Brain microvascular endothelial cell (primary cell): Measurements from ENCODE around the gene GNB1L.
A peak's percentile ranks its signal among the peaks of the same experiment; 100 is the strongest.

Experiments
- DNase-seq: peaks from one replicate; pipeline ENCODE4 v3.0.0-alpha.2; 2020
- H3K27ac ChIP-seq: fragments of 250-450 bp; sonication (Bioruptor Pico); 2 replicates; pipeline ENCODE4 v1.5.1; 2020; ENCODE audit warnings: mild to moderate bottlenecking, moderate library complexity
- H3K27me3 ChIP-seq: fragments of 250-450 bp; sonication (Bioruptor Pico); replicated peaks from 2 replicates; pipeline ENCODE4 v1.5.1; 2020; ENCODE audit warnings: mild to moderate bottlenecking
- H3K36me3 ChIP-seq: fragments of 250-450 bp; sonication (Bioruptor Pico); replicated peaks from 2 replicates; pipeline ENCODE4 v1.5.1; 2020; ENCODE audit warnings: mild to moderate bottlenecking
- H3K4me3 ChIP-seq: 2 replicates; pipeline ENCODE4 v1.5.1; 2011; ENCODE audit warnings: low read depth, mild to moderate bottlenecking, control low read depth, low read length, moderate library complexity
- in situ Hi-C: cut with HindIII; loops from 2 replicates; pipeline ENCODE4 v1.10.0; 2017; ENCODE audit warnings: low sequenced_read_pairs, low pct_ligation_motif_present
- TF ChIP-seq, protein P1 (sequence below): IDR thresholded peaks from 2 replicates; pipeline ENCODE4 v1.5.1; 2011; ENCODE audit warnings: low read depth, mild to moderate bottlenecking, moderate library complexity, low read length, control low read depth, inconsistent platforms; ENCODE audit errors: missing control alignments

GNB1L gene

DNA sequence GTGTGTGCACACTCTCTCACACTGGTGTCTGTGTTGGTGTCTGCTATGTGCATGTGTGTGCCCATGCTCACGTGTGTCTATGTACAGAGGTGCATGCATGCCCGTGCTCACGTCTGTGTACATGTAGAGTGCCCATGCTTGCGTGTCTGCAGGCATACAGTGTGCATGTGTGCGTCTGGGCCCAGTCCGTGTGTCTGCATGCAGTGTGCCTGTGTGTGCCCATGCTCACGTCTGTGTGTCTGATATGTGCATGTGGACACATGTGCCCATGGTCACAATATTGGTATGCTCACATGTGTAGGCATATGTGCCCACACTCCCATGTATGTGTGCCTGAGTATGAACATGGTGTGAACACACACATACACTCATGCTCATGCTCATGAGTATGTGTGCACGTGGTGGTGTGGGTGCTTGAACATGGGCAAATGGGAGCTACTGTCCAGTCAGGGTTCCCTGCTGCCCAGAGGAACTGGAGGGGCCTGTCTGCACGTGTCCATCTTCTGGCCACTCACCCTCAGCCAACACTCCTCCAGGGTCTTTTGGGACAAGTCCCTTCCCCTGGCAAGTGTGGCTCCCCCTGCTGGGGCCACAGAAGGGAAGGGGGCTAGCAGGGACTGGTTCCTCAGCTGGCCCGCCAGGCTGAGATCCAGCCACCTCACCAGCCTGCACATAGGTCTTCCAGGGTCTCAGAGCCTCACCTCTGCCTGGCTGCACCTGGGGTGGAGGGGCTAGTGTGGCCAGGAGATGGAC is 101.4 kb downstream of the GNB1L start:
- TF ChIP-seq, protein P1, sequence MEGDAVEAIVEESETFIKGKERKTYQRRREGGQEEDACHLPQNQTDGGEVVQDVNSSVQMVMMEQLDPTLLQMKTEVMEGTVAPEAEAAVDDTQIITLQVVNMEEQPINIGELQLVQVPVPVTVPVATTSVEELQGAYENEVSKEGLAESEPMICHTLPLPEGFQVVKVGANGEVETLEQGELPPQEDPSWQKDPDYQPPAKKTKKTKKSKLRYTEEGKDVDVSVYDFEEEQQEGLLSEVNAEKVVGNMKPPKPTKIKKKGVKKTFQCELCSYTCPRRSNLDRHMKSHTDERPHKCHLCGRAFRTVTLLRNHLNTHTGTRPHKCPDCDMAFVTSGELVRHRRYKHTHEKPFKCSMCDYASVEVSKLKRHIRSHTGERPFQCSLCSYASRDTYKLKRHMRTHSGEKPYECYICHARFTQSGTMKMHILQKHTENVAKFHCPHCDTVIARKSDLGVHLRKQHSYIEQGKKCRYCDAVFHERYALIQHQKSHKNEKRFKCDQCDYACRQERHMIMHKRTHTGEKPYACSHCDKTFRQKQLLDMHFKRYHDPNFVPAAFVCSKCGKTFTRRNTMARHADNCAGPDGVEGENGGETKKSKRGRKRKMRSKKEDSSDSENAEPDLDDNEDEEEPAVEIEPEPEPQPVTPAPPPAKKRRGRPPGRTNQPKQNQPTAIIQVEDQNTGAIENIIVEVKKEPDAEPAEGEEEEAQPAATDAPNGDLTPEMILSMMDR: peak; percentile 40
- Histone ChIP-seq H3K36me3 (no peaks in the 10 kb centered on the region), H3K27me3 (peaks cover 59% of the 10 kb centered on the region), H3K27ac (no peak overlapping the region), H3K4me3 (no peak overlapping the region)
- in situ Hi-C loops: no loop called here
- DNase-seq: no peak

DNA sequence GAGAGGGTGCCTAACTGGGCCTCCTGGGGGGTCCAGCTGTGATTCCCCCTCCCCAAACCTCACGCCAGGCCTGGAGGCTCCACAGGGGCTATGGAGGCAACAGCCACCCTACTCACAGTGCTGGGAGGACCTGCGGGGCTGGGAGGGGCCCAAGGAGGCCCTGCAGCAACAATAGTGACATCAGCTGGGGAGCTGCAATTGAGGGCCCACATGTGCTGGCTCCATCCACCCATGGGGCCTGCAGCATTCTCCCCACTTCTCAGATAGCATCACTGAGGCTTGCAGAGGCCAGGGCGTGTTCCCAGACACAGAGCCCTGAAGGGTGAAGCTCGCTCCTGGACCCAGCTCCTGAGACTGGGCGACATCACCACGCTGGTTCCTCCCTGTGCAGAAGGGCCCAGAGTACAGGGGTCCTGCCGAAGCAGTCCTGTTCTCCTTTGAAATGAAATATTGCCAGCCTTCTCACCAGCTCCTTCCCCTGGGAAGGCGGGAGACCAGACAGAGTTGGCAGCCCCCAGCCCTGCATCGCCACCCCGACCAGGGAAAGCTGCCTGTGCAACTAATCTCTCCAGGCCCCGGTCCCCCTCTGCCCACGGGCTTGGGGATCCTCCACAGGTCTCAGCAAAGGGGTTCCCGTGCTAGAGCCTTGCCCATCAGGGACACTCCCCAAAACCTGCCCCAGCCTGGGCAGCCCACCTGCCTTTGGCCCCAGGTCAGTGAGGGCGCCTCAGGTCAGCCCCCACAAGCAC is 103.0 kb downstream of the GNB1L start:
- in situ Hi-C loops: no loop called here
- Histone ChIP-seq H3K27ac (no peak overlapping the region), H3K36me3 (no peaks in the 10 kb centered on the region), H3K27me3 (peaks cover 43% of the 10 kb centered on the region), H3K4me3 (no peak overlapping the region)
- DNase-seq: no peak
- TF ChIP-seq, protein P1: no peak

DNA sequence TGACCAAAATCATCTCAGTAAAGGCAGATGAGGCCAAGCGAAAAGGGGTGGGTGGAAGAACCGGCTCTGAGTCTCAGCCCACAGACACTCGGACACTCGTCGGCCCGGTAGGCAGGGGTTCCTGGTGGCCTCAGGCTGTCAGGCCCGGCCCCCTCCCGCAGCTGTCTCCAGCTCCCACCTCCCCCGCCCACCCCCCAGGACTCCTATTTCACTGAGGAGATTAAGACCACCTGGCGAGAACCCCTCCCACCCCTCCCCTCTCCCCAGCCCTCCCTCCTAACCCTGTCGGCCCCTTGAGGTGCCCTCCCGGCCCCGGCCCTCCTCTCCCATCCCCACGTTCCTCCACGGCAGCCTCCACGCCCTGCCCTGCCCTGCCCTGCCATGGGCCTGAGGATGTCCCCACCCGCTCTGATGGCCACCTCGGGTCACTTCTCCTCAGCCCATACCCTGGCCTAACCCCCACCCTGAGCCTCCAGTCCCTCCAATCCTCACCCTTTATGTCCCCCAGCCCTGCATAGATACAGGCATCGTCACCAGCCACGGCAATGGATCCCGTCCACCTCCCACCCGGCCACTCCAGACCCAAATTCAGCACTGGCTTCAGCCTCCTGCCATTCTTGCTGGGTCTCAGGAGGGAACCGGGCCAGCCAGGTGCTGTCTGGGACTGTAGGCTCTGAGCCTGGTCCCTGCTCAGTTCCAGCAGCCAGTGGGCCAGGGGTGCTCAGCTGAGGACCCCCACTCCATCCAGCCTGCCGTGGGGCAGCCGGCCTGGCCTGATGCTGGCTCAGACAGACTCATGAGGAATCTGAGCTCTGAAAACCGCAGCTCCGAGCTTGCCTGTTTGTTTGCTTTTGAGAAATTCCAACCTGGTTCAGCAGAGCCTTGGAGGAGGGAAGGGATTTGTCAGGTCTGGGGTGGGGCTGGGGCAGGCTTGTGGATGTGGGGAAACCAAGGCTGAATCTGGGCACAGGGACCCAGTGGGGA is 103.9 kb downstream of the GNB1L start:
- in situ Hi-C loops: no loop called here
- Histone ChIP-seq H3K27ac (no peak overlapping the region), H3K4me3 (no peak overlapping the region), H3K27me3 (peaks cover 35% of the 10 kb centered on the region), H3K36me3 (no peaks in the 10 kb centered on the region)
- TF ChIP-seq, protein P1: no peak
- peak; percentile 14 for DNase-seq

DNA sequence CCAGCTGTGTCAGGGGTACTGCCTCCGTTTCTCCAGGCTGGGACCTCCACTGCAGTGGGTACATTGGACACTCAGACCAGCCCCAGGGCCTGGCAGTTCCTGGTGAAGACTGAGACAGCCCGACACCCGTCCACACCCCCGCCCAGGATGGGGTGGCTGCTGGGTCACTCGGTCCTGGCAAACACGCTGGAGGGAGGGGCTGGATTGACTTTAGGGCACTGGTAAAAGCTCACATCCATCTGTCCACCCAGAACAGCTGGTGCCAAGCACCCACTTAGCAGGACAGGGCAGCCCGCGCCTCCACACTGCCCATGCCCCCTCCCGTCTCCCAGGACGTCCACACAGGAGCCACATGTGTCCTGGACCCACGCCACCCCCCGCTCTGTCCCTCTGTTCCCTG is 104.8 kb downstream of the GNB1L start:
- Histone ChIP-seq H3K27me3 (peaks cover 25% of the 10 kb centered on the region), H3K27ac (no peak overlapping the region), H3K4me3 (no peak overlapping the region), H3K36me3 (no peaks in the 10 kb centered on the region)
- TF ChIP-seq, protein P1: no peak
- DNase-seq: no peak
- in situ Hi-C loops: no loop called here

DNA sequence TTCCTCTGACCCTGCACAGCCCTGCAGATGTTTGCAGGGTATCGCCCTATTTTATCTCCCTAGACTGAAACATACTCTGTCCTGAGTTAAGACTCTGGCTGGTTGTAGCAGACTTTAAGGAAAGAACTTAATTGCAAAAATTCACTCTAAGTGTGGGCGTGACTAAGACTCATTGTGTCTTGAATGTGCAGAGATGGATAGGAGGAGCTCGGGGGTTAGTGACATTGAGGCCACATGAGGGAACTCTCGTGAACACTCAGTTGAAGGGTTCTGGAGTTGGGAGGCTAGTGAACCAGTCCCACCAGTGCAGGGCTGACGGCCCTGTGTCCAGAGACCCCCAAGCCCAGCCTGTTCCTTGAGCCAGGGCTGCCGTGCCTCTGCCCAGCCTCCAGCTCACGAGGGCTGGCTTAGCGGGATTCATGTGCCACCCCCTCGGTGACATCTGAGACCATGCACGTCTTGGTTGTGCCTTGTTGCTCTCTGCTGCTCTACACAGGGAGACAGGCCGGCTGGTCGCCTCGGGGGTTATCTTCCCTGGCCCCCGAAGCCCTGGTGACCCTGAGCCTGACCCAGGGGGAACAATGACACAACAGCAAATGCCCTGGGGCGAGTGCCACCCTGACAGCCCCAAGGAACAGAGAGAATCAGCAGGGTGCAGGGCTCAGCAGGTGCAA is 105.5 kb downstream of the GNB1L start:
- H3K36me3 ChIP-seq: no peaks in the 10 kb centered on the region
- DNase-seq: no peak
- TF ChIP-seq, protein P1: no peak
- H3K4me3 ChIP-seq: no peak overlapping the region
- no peak overlapping the region for H3K27ac ChIP-seq
- H3K27me3 ChIP-seq: peaks cover 18% of the 10 kb centered on the region
- in situ Hi-C loops: no loop called here
